RWPE1 (cell line): ENCODE measurements around the gene ITIH5.

Experiments used
- CTCF ChIA-PET: fragments of 350-600 bp; sonication (Branson Sonifier 250); formaldehyde crosslinking; extraction: SDS; loops from one replicate; lab custom pipeline; 2021; lab: Yijun Ruan, JAX
- POLR2A ChIA-PET: fragments of 400-600 bp; formaldehyde crosslinking; extraction: SDS; loops from one replicate; lab custom pipeline; 2020; ENCODE audit warnings: antibody characterized with exemption; ENCODE audit not compliant: low non-redundant PET; lab: Yijun Ruan, JAX
- DNase-seq: peaks from one replicate; pipeline ENCODE4 v3.0.0; 2012; ENCODE audit warnings: low spot score
- H3K27ac ChIP-seq: fragments of 450-650 bp; 2 replicates; pipeline ENCODE4 v1.5.1; 2017
- CTCF ChIP-seq: fragments of 450-650 bp; conservative IDR thresholded peaks from 2 replicates; pipeline ENCODE4 v1.5.1; 2017; ENCODE audit warnings: low read depth, mild to moderate bottlenecking

Gene ITIH5

GRCh38 chr10:7572391-7572790 lies 94.4 kb downstream of the ITIH5 start:
- no peak overlapping the region for H3K27ac ChIP-seq
- no peak for DNase-seq
- TF ChIP-seq CTCF, result no peak
- POLR2A ChIA-PET, result no interaction called here
- CTCF ChIA-PET, result interaction anchor here (0.6 kb wide), 1 partner anchor 290 kb away, joined by 4 read pairs; no protein-coding TSS in a partner anchor

- no peak overlapping the region for H3K27ac ChIP-seq
- no peak for DNase-seq
- no peak for TF ChIP-seq CTCF
- ChIA-PET POLR2A (no interaction called here), CTCF (interaction anchor here (0.6 kb wide), 1 partner anchor 291 kb away, joined by 4 read pairs; no protein-coding TSS in a partner anchor)
Observed at GRCh38 chr10:7571981-7572380, 94.8 kb downstream of the ITIH5 start.

- no peak for TF ChIP-seq CTCF
- ChIA-PET CTCF (no interaction called here), POLR2A (no interaction called here)
- H3K27ac ChIP-seq, result no peak overlapping the region
- DNase-seq, result no peak
Observed at GRCh38 chr10:7567911-7568620, 98.7 kb downstream of the ITIH5 start.

GRCh38 chr10:7566891-7567290 lies 99.9 kb downstream of the ITIH5 start:
- H3K27ac ChIP-seq, result no peak overlapping the region
- TF ChIP-seq CTCF, result no peak
- CTCF ChIA-PET, result no interaction called here
- no peak for DNase-seq
- POLR2A ChIA-PET, result no interaction called here

- no peak overlapping the region for H3K27ac ChIP-seq
- ChIA-PET CTCF (no interaction called here), POLR2A (interaction anchor here (0.7 kb wide), 1 partner anchor 526 kb away, joined by 5 read pairs; no protein-coding TSS in a partner anchor)
- DNase-seq, result no peak
- TF ChIP-seq CTCF, result no peak
Observed at GRCh38 chr10:7565871-7566270, 100.9 kb downstream of the ITIH5 start.

GRCh38 chr10:7563770-7564169 lies 103.0 kb downstream of the ITIH5 start:
- no peak overlapping the region for H3K27ac ChIP-seq
- POLR2A ChIA-PET, result no interaction called here
- CTCF ChIA-PET, result interaction anchor here (0.6 to 0.8 kb wide), 2 partner anchors 12 to 124 kb away, joined by 3 to 5 read pairs; no protein-coding TSS in a partner anchor
- DNase-seq, result no peak
- no peak for TF ChIP-seq CTCF
